ENCODE measurements around the gene EHF. TPM values are rescaled to one million over a fixed set of nuclear protein-coding genes. Genes with fewer than 3 reads are reported as not detected.

The EHF gene
- polyA plus RNA-seq, 1 donor (not counting 4 experiments of a cell fraction or from before 2014, with no cell fraction given): 64.2 TPM

DNA sequence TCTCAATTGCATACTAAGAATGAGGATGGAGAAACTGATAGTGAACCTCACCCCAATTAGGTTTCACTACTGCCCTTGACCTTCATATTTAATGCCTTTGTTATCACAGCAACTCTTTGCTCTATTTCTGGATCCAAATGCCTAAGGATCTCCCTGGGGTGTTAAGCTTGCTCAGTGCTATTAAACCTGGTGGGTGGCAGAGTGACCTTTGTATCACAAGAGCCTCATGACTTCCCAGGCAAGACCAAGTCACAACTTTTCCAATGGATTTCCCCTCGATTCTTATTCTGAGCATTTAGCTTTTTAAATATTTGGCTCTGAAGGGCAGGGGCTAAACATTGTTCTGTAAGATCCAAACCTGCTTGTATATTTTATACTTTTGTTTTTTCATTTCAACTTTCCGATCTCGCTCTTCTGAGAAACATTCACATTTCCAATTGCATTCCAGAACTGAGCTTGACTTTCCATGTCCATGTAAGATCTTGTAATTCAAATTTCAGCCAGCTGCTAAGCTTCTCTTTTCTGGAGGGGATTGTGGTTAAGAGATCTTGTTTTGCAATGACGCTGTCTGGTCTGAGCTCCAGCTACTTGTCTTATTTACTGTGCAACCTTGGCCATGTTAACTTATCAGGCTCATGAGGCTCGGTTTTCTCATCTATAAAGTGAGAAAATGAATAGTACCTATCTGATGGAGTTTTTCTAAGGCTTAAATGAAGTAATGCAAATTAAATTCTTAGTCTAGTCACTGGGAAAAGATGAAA, 6.4 kb upstream of the EHF start:
- no peaks in the 10 kb centered on the region for H3K27me3 ChIP-seq (ENCODE audit: control insufficient read depth, extremely low read depth, insufficient read depth, low read length)
- H3K9me3 ChIP-seq (ENCODE audit: control insufficient read depth, low read depth, low read length): no peaks in the 10 kb centered on the region
- no peak for TF ChIP-seq EZH2 (IDR thresholded peaks at IDR 0.05; ENCODE audit: low read length)
- no peak for TF ChIP-seq CTCF (optimal IDR thresholded peaks at IDR 0.05 in 1 of 3, IDR thresholded peaks at IDR 0.05 in 1 of 3, conservative IDR thresholded peaks at IDR 0.05 in 1 of 3; ENCODE audit: extremely low read depth in 1 of 3, insufficient read depth in 2 of 3, low read length in 3 of 3)
- no peaks in the 10 kb centered on the region for H4K20me1 ChIP-seq (ENCODE audit: control insufficient read depth, extremely low read depth, insufficient read depth, low read length)
- no peak overlapping the region for H3K27ac ChIP-seq (ENCODE audit: control insufficient read depth, insufficient read depth, low read length)
- H3K36me3 ChIP-seq (ENCODE audit: control insufficient read depth in 2 of 2, extremely low read depth in 1 of 2, insufficient read depth in 2 of 2, low read length in 2 of 2): no peaks in the 10 kb centered on the region
- H2AFZ ChIP-seq (ENCODE audit: control insufficient read depth, low read length): no peak overlapping the region
- no peaks in the 10 kb centered on the region for H3K79me2 ChIP-seq (ENCODE audit: control insufficient read depth, insufficient read depth, low read length)
- H3K4me3 ChIP-seq (ENCODE audit: control insufficient read depth in 2 of 3, extremely low read depth in 1 of 3, insufficient read depth in 2 of 3, low read depth in 1 of 3, low read length in 3 of 3): no peak overlapping the region
- no peak for FAIRE-seq
- no peak overlapping the region for H3K9ac ChIP-seq (ENCODE audit: control insufficient read depth, extremely low read depth, insufficient read depth, low read length)
- no peaks in the 10 kb centered on the region for H3K9me1 ChIP-seq (ENCODE audit: control insufficient read depth, extremely low read depth, insufficient read depth, low read length)
- dilution Hi-C loops (cut with MboI; ENCODE audit: extremely low pct_ligation_motif_present, low sequenced_read_pairs): no loop called here
- H3K4me2 ChIP-seq (ENCODE audit: control insufficient read depth, extremely low read depth, insufficient read depth, low read depth, low read length): no peak overlapping the region
- no peak for DNase-seq (ENCODE audit: low read depth, low spot score)
- peaks cover 12% of the 10 kb centered on the region for H3K4me1 ChIP-seq (ENCODE audit: control insufficient read depth, extremely low read depth, insufficient read depth, low read length)

- Histone ChIP-seq H3K79me2 (ENCODE audit: control insufficient read depth, insufficient read depth, low read length) (peaks cover under 1% of the 10 kb centered on the region), H3K9ac (ENCODE audit: control insufficient read depth, extremely low read depth, insufficient read depth, low read length) (no peak overlapping the region), H3K9me1 (ENCODE audit: control insufficient read depth, extremely low read depth, insufficient read depth, low read length) (no peaks in the 10 kb centered on the region), H3K4me3 (ENCODE audit: control insufficient read depth in 2 of 3, extremely low read depth in 1 of 3, insufficient read depth in 2 of 3, low read depth in 1 of 3, low read length in 3 of 3) (no peak overlapping the region), H3K36me3 (ENCODE audit: control insufficient read depth in 2 of 2, extremely low read depth in 1 of 2, insufficient read depth in 2 of 2, low read length in 2 of 2) (no peaks in the 10 kb centered on the region), H4K20me1 (ENCODE audit: control insufficient read depth, extremely low read depth, insufficient read depth, low read length) (no peaks in the 10 kb centered on the region), H3K4me2 (ENCODE audit: control insufficient read depth, extremely low read depth, insufficient read depth, low read depth, low read length) (no peak overlapping the region), H3K27ac (ENCODE audit: control insufficient read depth, insufficient read depth, low read length) (no peak overlapping the region), H3K4me1 (ENCODE audit: control insufficient read depth, extremely low read depth, insufficient read depth, low read length) (peaks cover 11% of the 10 kb centered on the region), H3K9me3 (ENCODE audit: control insufficient read depth, low read depth, low read length) (no peaks in the 10 kb centered on the region), H3K27me3 (ENCODE audit: control insufficient read depth, extremely low read depth, insufficient read depth, low read length) (no peaks in the 10 kb centered on the region), H2AFZ (ENCODE audit: control insufficient read depth, low read length) (no peak overlapping the region)
- dilution Hi-C loops (cut with MboI; ENCODE audit: extremely low pct_ligation_motif_present, low sequenced_read_pairs): no loop called here
- TF ChIP-seq CTCF (optimal IDR thresholded peaks at IDR 0.05 in 1 of 3, IDR thresholded peaks at IDR 0.05 in 1 of 3, conservative IDR thresholded peaks at IDR 0.05 in 1 of 3; ENCODE audit: extremely low read depth in 1 of 3, insufficient read depth in 2 of 3, low read length in 3 of 3): no peak
- no peak for TF ChIP-seq EZH2 (IDR thresholded peaks at IDR 0.05; ENCODE audit: low read length)
- DNase-seq (ENCODE audit: low read depth, low spot score) (no peak), FAIRE-seq (no peak)
Observed at GRCh38 chr11:34616086-34616485, 4.8 kb upstream of the EHF start.

Data from keratinocyte (primary cell).